Stomach (tissue), 4 donors: ENCODE data around the gene PPIP5K2.
"Not testable (repeated sequence)": the region's sequence is repeated elsewhere in the genome, so short reads cannot be mapped to it uniquely, and the experiment has no call there.

ENCODE experiments used
- CTCF ChIP-seq, 7 experiments: fragments of 450-650 bp in 4 of 7; fragments of 200-600 bp in 3 of 7; sonication (generic) in 3 of 7; IDR thresholded peaks; one replicate each; pipeline ENCODE4 v1.5.1; 2016 to 2019; ENCODE audit warnings: antibody characterized with exemption in 7 of 7, control low read depth in 2 of 7, mild to moderate bottlenecking in 1 of 7
- EP300 ChIP-seq: sonication (generic); formaldehyde crosslinking; IDR thresholded peaks from one replicate; pipeline ENCODE4 v1.6.1; 2017; ENCODE audit warnings: antibody characterized with exemption
- POLR2A ChIP-seq, 4 donors: fragments of 450-650 bp; IDR thresholded peaks; one replicate each; pipeline ENCODE4 v1.6.1; 2016; ENCODE audit warnings: antibody characterized with exemption in 4 of 4, control low read depth in 2 of 4, mild to moderate bottlenecking in 1 of 4, moderate library complexity in 1 of 4
- POLR2AphosphoS5 ChIP-seq, 3 donors: sonication (generic); formaldehyde crosslinking; IDR thresholded peaks; one replicate each; pipeline ENCODE4 v1.6.1; 2016; ENCODE audit warnings: antibody characterized with exemption in 3 of 3

- not testable (repeated sequence) for TF ChIP-seq POLR2A (IDR thresholded peaks at IDR 0.05); CTCF (IDR thresholded peaks at IDR 0.05); EP300; POLR2AphosphoS5 (IDR thresholded peaks at IDR 0.05)
Observed at GRCh38 chr5:103204990-103205389, 84.9 kb downstream of the PPIP5K2 start.
